ENCODE results near the gene CPLX1. TPM values are rescaled to one million over a fixed set of nuclear protein-coding genes. Genes with fewer than 3 reads are reported as not detected.
A peak's percentile ranks its signal among the peaks of the same experiment; 100 is the strongest.

Gene CPLX1
- total RNA-seq, 2 experiments from 2014 or later = 1.5 TPM

DNA sequence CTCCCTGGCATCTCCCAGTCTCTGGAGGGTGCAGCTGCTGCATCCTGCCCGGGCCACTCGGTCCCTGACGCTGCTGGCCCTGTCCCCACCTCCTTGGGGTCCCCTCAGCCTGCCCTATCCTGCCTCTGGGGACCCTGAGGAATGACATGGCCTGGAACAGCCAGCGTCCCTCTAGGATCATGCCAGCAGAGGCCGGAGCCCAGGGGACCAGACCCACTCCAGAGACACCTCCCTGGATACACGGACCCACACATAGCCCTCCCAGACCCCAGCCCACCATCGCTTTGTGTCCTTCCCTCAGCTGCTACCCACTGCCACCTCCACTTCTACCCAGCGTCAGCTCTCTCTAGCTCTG is 35.5 kb downstream of the CPLX1 start:
- peaks cover 63% of the 10 kb centered on the region for H3K4me1 ChIP-seq (ENCODE audit: insufficient read depth, low read length)
- POLR2A ChIA-PET = no interaction called here
- Mint-ChIP-seq H3K4me1 (ENCODE audit: low read depth) (peaks cover 32% of the 10 kb centered on the region), H3K36me3 (ENCODE audit: low read depth) (no peaks in the 10 kb centered on the region), H3K27ac (no peak overlapping the region), H3K9me3 (no peaks in the 10 kb centered on the region), H3K4me3 (peak overlapping the region; percentile 51), H3K27me3 (peaks cover 48% of the 10 kb centered on the region)
- H3K27ac ChIP-seq (ENCODE audit: low read depth in 1 of 2, low read length in 2 of 2) = no peak overlapping the region
- no peak overlapping the region for H3K4me3 ChIP-seq (ENCODE audit: low read length)
- TF ChIP-seq, protein P1, sequence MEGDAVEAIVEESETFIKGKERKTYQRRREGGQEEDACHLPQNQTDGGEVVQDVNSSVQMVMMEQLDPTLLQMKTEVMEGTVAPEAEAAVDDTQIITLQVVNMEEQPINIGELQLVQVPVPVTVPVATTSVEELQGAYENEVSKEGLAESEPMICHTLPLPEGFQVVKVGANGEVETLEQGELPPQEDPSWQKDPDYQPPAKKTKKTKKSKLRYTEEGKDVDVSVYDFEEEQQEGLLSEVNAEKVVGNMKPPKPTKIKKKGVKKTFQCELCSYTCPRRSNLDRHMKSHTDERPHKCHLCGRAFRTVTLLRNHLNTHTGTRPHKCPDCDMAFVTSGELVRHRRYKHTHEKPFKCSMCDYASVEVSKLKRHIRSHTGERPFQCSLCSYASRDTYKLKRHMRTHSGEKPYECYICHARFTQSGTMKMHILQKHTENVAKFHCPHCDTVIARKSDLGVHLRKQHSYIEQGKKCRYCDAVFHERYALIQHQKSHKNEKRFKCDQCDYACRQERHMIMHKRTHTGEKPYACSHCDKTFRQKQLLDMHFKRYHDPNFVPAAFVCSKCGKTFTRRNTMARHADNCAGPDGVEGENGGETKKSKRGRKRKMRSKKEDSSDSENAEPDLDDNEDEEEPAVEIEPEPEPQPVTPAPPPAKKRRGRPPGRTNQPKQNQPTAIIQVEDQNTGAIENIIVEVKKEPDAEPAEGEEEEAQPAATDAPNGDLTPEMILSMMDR (IDR thresholded peaks at IDR 0.05) = no peak
- CTCF ChIA-PET = no interaction called here
- peaks cover 46 to 56% of the 10 kb centered on the region in 2 experiments for H3K27me3 ChIP-seq (ENCODE audit: control insufficient read depth in 1 of 2, insufficient read depth in 2 of 2, low read length in 2 of 2)
- no peaks in the 10 kb centered on the region for H3K36me3 ChIP-seq (ENCODE audit: insufficient read depth, low read length)
- no peak for DNase-seq
- no peak for ATAC-seq (ENCODE audit: poor library complexity)
- peaks cover 0 to 10% of the 10 kb centered on the region in 2 experiments for H3K9me3 ChIP-seq (ENCODE audit: control insufficient read depth in 1 of 2, insufficient read depth in 1 of 2, low read length in 2 of 2)
- intact Hi-C loops (cut with DNase I, micrococcal nuclease) = no loop called here

DNA sequence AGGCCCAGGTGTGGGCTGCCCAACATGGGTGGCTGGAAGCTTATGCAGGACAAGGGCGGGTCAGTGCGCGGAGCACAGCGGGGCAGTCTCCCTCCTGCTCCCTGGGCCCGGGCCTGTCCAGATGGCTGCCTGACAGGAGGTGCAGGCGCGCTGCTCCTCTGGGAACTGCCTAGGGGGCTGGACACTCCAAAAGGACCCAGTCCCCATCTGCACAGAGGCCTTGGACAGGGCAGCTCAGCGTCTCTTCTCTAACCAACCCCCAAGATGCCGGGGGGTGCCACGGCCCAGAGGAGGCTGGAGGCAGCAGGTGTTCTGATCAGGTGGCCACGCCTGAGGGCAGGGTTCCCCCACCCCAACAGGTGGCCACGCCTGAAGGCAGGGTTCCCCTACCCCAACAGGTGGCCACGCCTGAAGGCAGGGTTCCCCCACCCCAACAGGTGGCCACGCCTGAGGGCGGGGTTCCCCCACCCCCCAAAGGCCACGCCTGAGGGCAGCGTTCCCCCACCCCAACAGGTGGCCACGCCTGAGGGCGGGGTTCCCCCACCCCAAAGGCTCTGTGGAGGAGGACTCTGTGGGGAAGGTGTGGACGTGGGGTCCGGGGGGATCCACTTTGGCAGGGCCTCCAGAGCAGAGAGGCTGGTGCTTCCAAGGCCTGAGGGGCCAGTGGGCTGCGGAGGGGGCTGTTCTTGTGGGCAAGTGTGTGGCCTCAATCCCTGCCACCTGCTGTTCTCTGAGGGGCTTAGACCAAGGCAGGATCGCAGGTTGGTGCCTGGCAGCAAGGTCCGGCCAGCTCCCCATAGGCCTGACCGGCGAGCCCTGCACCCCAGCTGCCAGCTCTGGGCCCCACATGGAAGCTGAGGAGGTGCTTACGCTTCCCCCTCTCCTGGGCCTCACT is 36.1 kb downstream of the CPLX1 start:
- H3K9me3 Mint-ChIP-seq = no peaks in the 10 kb centered on the region
- H3K27ac Mint-ChIP-seq = no peak overlapping the region
- ATAC-seq (ENCODE audit: poor library complexity) (no peak), DNase-seq (peak in 1 of 14 experiments; percentile 35)
- H3K4me1 Mint-ChIP-seq (ENCODE audit: low read depth) = peaks cover 36% of the 10 kb centered on the region
- ChIA-PET POLR2A (no interaction called here), CTCF (no interaction called here)
- Histone ChIP-seq H3K4me1 (ENCODE audit: insufficient read depth, low read length) (peaks cover 63% of the 10 kb centered on the region), H3K27me3 (ENCODE audit: control insufficient read depth in 1 of 2, insufficient read depth in 2 of 2, low read length in 2 of 2) (peaks cover 47 to 56% of the 10 kb centered on the region in 2 experiments), H3K27ac (ENCODE audit: low read depth in 1 of 2, low read length in 2 of 2) (no peak overlapping the region), H3K9me3 (ENCODE audit: control insufficient read depth in 1 of 2, insufficient read depth in 1 of 2, low read length in 2 of 2) (peaks cover 0 to 17% of the 10 kb centered on the region in 2 experiments), H3K4me3 (ENCODE audit: low read length) (no peak overlapping the region), H3K36me3 (ENCODE audit: insufficient read depth, low read length) (no peaks in the 10 kb centered on the region)
- intact Hi-C loops (cut with DNase I, micrococcal nuclease) = loop anchor here in 1 of 2 experiments (10.0 kb wide), 1 partner anchor 795 kb away; no protein-coding TSS in a partner anchor
- peaks cover 51% of the 10 kb centered on the region for H3K27me3 Mint-ChIP-seq
- no peak overlapping the region for H3K4me3 Mint-ChIP-seq
- TF ChIP-seq, protein P1 (IDR thresholded peaks at IDR 0.05) = no peak
- H3K36me3 Mint-ChIP-seq (ENCODE audit: low read depth) = no peaks in the 10 kb centered on the region

DNA sequence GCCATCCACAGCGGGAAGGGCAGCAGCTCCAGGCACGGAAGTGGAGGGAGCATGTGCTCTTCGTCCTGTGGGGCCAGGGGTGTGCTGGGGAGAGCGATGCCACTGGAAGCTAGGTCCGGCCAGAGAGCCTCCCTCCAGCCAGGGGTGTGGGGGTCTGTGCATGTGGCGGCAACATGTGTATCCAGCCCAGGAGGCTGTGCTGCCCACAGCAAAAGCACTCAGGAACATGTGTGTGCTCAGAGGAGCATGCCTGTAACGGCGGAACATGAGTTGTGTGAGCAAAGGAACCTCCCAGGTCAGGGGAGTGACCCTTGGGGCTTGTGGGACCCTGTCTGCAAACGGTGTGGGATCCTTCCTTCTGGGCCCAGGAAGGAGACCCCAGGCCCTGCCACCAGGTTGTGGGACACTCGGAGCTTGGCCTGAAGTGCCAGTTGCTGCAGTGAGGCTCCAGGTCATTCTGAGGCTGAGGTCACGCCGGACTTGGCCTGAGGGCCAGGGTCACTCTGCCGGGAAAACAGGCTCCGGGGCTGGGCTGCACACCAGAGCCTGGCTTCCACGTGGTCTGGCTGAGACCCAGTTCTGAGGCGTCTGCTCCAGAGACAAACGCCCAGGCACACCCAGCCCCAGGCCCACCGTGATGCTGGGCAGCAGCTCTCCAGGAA is 37.2 kb downstream of the CPLX1 start:
- POLR2A ChIA-PET = no interaction called here
- no peak for DNase-seq
- TF ChIP-seq, protein P1 (IDR thresholded peaks at IDR 0.05) = no peak
- CTCF ChIA-PET = no interaction called here
- Mint-ChIP-seq H3K36me3 (ENCODE audit: low read depth) (no peaks in the 10 kb centered on the region), H3K27ac (no peak overlapping the region), H3K27me3 (peaks cover 48% of the 10 kb centered on the region), H3K4me3 (no peak overlapping the region), H3K9me3 (no peaks in the 10 kb centered on the region), H3K4me1 (ENCODE audit: low read depth) (peaks cover 28% of the 10 kb centered on the region)
- intact Hi-C loops (cut with DNase I, micrococcal nuclease) = loop anchor here in 1 of 2 experiments (10.0 kb wide), 1 partner anchor 796 kb away; no protein-coding TSS in a partner anchor
- Histone ChIP-seq H3K4me1 (ENCODE audit: insufficient read depth, low read length) (peaks cover 56% of the 10 kb centered on the region), H3K4me3 (ENCODE audit: low read length) (no peak overlapping the region), H3K27me3 (ENCODE audit: control insufficient read depth in 1 of 2, insufficient read depth in 2 of 2, low read length in 2 of 2) (peaks cover 42 to 54% of the 10 kb centered on the region in 2 experiments), H3K9me3 (ENCODE audit: control insufficient read depth in 1 of 2, insufficient read depth in 1 of 2, low read length in 2 of 2) (peaks cover 0 to 24% of the 10 kb centered on the region in 2 experiments), H3K36me3 (ENCODE audit: insufficient read depth, low read length) (no peaks in the 10 kb centered on the region), H3K27ac (ENCODE audit: low read depth in 1 of 2, low read length in 2 of 2) (no peak overlapping the region)
- no peak for ATAC-seq (ENCODE audit: poor library complexity)

All from CD4-positive, alpha-beta T cell (primary cell).